CD4-positive, alpha-beta memory T cell (primary cell): ENCODE data around the gene OR5K2. TPM values are rescaled to one million over a fixed set of nuclear protein-coding genes. Genes with fewer than 3 reads are reported as not detected.

Experiments
- polyA plus RNA-seq, 2 donors: library from polyadenylated mRNA; unstranded; fragments of 300-500 nt; fragmentation: Illumina TruSeq; gene quantifications; one replicate each; pipeline ENCODE4 v1.2.3, GENCODE V29; 2021
- total RNA-seq, 2 experiments: library from RNA; stranded (reverse); gene quantifications; one replicate each; pipeline ENCODE4 v1.2.3, GENCODE V29; 2021

The OR5K2 gene
- total and polyA plus RNA-seq, 4 experiments from 2014 or later: not detected

Other genes with a start within 250 kb of the OR5K2 start
- not detected for gene OR5H6, start 233.4 kb upstream of the OR5K2 start, total RNA-seq
- not detected for gene OR5H6, start 233.4 kb upstream of the OR5K2 start, polyA plus RNA-seq
- not detected for gene OR5H2, start 215.2 kb upstream of the OR5K2 start, total RNA-seq
- not detected for gene OR5H2, start 215.2 kb upstream of the OR5K2 start, polyA plus RNA-seq
- gene OR5K4, start 143.8 kb upstream of the OR5K2 start, total RNA-seq: not detected
- gene OR5K4, start 143.8 kb upstream of the OR5K2 start, polyA plus RNA-seq: not detected
- gene OR5K3, start 107.0 kb upstream of the OR5K2 start, total RNA-seq: not detected
- gene OR5K3, start 107.0 kb upstream of the OR5K2 start, polyA plus RNA-seq: not detected
- not detected for gene OR5K1, start 34.5 kb upstream of the OR5K2 start, total RNA-seq
- gene OR5K1, start 34.5 kb upstream of the OR5K2 start, polyA plus RNA-seq: not detected
- 100 to 1,000 TPM; 421 to 431 TPM for gene CLDND1, start 25.2 kb downstream of the OR5K2 start, total RNA-seq
- gene CLDND1, start 25.2 kb downstream of the OR5K2 start, polyA plus RNA-seq: 100 to 1,000 TPM; 149 to 246 TPM
- gene GPR15, start 34.3 kb downstream of the OR5K2 start, total RNA-seq: 10 to 100 TPM; 31.2 to 32.0 TPM
- gene GPR15, start 34.3 kb downstream of the OR5K2 start, polyA plus RNA-seq: 10 to 100 TPM; 12.9 to 14.2 TPM
- gene CPOX, start 95.9 kb downstream of the OR5K2 start, total RNA-seq: 10 to 100 TPM; 41.1 to 41.3 TPM
- 1 to 10 TPM; 3.3 to 8.2 TPM for gene CPOX, start 95.9 kb downstream of the OR5K2 start, polyA plus RNA-seq